ENCODE results near the gene CORO2B.
"Not testable (repeated sequence)": the region's sequence is repeated elsewhere in the genome, so short reads cannot be mapped to it uniquely, and the experiment has no call there.

The CORO2B gene

DNA sequence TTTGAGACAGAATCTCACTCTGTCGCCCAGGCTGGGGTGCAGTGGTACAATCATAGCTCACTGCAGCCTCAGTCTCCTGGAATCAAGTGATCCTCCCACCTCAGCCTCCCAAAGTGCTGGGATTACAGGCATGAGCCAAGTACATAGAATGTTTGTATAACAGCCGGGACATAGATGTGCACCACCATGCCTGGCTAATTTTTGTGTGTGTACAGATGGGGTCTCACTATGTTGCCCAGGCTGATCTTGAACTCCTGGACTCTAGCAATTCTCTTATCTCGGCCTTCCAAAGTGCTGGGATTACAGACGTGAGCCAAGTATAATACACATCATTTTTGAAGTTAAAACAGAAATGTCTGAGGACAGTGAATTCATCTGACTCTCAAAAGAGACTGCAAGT is 93.5 kb downstream of the CORO2B start:
- DNase-seq (ENCODE audit: low read depth, low spot score) = no peak
- Histone ChIP-seq H3K9ac (ENCODE audit: insufficient read length) (no peak overlapping the region), H3K36me3 (ENCODE audit: insufficient read depth, low read length) (no peaks in the 10 kb centered on the region), H3K4me3 (no peak overlapping the region), H3K27ac (no peak overlapping the region), H3K9me3 (ENCODE audit: low read depth, low read length) (no peaks in the 10 kb centered on the region)
- TF ChIP-seq FOXP2 (optimal IDR thresholded peaks at IDR 0.05; ENCODE audit: control extremely low read depth, extremely low read length, insufficient read depth) (no peak), POLR2AphosphoS5 (IDR thresholded peaks at IDR 0.05; ENCODE audit: borderline replicate concordance, low read depth, low read length) (no peak), EZH2 (IDR thresholded peaks at IDR 0.05) (no peak)

DNA sequence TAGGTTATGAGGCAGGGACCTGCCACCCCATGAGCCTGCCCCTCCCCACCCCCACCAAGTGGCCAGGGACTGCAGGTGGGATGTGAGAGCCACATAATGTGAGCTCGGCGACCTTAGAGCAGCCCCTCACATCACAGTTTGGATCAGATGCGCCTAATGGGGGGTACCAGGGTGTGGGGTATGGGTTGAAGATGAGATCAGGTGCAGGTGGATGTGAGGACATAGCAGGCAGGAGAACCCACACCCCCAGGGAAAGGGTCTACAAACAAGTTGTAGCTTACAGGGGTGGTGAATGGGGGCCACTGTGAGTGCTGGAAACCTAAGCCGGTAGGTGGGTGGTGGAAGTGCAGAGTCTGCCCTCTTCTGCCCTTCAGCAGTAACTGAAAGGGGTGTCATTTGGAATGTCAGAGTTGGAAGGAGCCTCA is 94.0 kb downstream of the CORO2B start:
- Histone ChIP-seq H3K9ac (ENCODE audit: insufficient read length) (no peak overlapping the region), H3K36me3 (ENCODE audit: insufficient read depth, low read length) (no peaks in the 10 kb centered on the region), H3K4me3 (no peak overlapping the region), H3K9me3 (ENCODE audit: low read depth, low read length) (no peaks in the 10 kb centered on the region), H3K27ac (no peak overlapping the region)
- DNase-seq (ENCODE audit: low read depth, low spot score) = no peak
- TF ChIP-seq EZH2 (IDR thresholded peaks at IDR 0.05) (no peak), POLR2AphosphoS5 (IDR thresholded peaks at IDR 0.05; ENCODE audit: borderline replicate concordance, low read depth, low read length) (no peak), FOXP2 (optimal IDR thresholded peaks at IDR 0.05; ENCODE audit: control extremely low read depth, extremely low read length, insufficient read depth) (no peak)

DNA sequence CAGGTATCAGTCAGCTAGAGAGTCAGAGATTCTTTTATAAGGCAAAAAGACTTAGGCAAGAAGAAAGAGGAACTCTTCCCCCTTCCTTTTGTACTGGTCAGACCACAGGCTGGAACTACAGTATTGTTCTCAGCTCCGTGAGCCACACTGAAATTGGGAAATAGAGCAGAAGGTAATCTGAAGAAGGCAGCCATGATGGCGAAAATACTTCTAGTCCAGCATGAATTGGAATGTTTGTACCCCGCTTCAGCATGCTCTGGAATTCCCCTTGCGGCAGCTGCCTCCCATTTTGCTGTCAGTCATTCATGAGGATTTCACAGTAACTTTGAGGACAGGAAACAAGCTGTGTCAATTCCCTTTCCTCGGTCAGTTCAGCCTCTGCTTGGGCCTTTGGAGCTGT is 96.2 kb downstream of the CORO2B start:
- no peak overlapping the region for H3K4me3 ChIP-seq
- DNase-seq (ENCODE audit: low read depth, low spot score) = no peak

DNA sequence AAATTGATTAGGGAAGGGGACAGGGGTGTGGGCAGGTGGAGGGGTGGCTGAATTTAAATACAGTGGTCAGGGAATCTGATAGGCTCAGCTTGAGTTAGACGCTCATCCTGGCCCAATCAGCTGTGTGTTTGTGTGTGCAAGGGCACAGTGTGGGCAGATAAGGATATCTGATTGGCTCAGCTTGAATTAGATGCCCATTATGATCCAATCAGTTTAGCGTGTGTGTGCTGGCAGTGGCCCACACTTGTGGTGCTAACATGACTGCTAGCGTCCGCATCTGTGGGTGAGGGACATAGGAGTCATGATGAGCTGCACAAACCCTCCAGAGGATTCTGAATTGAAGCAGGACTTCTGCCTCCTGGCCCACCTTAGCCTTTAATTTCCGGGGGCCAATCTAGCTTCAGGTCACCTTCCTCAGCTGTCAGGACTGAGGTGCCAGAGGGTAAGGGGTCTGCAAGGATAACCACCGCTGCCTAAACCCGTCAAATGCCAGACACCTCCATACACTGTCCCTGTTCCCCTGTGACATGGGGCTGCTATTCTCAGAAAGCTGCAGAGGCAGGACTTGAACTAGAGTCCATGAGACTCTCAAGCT is 97.3 kb downstream of the CORO2B start:
- TF ChIP-seq FOXP2 (optimal IDR thresholded peaks at IDR 0.05; ENCODE audit: control extremely low read depth, extremely low read length, insufficient read depth) = no peak
- TF ChIP-seq POLR2AphosphoS5 (IDR thresholded peaks at IDR 0.05; ENCODE audit: borderline replicate concordance, low read depth, low read length) = no peak
- TF ChIP-seq EZH2 (IDR thresholded peaks at IDR 0.05) = no peak
- no peaks in the 10 kb centered on the region for H3K9me3 ChIP-seq (ENCODE audit: low read depth, low read length)
- no peak overlapping the region for H3K27ac ChIP-seq
- DNase-seq (ENCODE audit: low read depth, low spot score) = no peak
- no peak overlapping the region for H3K9ac ChIP-seq (ENCODE audit: insufficient read length)
- no peaks in the 10 kb centered on the region for H3K36me3 ChIP-seq (ENCODE audit: insufficient read depth, low read length)
- H3K4me3 ChIP-seq = no peak overlapping the region

More for the DNA sequence above, 96.2 kb downstream of the CORO2B start:
- Histone ChIP-seq H3K9me3 (ENCODE audit: low read depth, low read length) (no peaks in the 10 kb centered on the region), H3K9ac (ENCODE audit: insufficient read length) (no peak overlapping the region), H3K36me3 (ENCODE audit: insufficient read depth, low read length) (no peaks in the 10 kb centered on the region), H3K27ac (no peak overlapping the region)
- TF ChIP-seq FOXP2 (optimal IDR thresholded peaks at IDR 0.05; ENCODE audit: control extremely low read depth, extremely low read length, insufficient read depth) (no peak), EZH2 (IDR thresholded peaks at IDR 0.05) (no peak), POLR2AphosphoS5 (IDR thresholded peaks at IDR 0.05; ENCODE audit: borderline replicate concordance, low read depth, low read length) (no peak)

DNA sequence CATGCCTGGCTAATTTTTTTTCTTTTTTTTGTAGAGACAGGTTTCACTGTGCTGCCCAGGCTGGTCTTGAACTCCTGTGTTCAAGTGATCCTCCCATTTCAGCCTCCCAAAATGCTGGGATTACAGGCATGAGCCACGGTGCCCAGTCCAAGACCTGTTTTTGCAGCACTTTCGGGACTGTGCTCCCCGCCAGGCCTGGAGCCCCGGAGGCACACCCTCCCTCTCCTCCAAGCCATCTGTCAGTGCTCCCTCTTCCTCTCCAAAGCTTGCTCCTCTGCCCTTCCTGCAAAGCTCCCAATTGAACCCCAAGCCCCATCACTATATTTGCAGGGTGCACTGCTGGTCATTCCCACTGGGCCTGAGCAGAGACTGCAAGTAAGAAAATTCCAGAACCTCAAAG is 98.1 kb downstream of the CORO2B start:
- Histone ChIP-seq H3K9ac (ENCODE audit: insufficient read length) (no peak overlapping the region), H3K36me3 (ENCODE audit: insufficient read depth, low read length) (no peaks in the 10 kb centered on the region), H3K4me3 (no peak overlapping the region), H3K9me3 (ENCODE audit: low read depth, low read length) (no peaks in the 10 kb centered on the region), H3K27ac (no peak overlapping the region)
- TF ChIP-seq POLR2AphosphoS5 (IDR thresholded peaks at IDR 0.05; ENCODE audit: borderline replicate concordance, low read depth, low read length) = no peak
- TF ChIP-seq EZH2 (IDR thresholded peaks at IDR 0.05) = no peak
- TF ChIP-seq FOXP2 (optimal IDR thresholded peaks at IDR 0.05; ENCODE audit: control extremely low read depth, extremely low read length, insufficient read depth) = no peak
- no peak for DNase-seq (ENCODE audit: low read depth, low spot score)

DNA sequence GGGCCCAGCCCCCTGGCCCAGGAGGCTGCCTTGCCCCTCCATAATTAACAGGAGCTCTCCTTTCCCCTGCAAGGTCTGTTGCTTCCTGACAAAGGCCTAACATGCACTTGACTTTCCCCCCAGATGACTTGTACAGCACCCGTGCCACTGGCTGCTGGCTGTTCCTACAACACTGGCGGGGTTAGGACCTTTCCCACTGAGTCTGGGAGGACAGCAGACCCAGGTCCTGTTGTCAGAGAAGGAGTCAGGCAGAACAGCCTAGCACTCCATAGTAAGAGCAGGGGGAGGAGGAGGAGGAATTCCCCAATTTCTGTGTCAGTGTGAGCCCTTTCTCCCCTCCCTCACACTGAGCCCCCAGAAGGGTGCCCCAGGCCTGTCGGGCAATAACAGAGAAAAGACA is 99.2 kb downstream of the CORO2B start:
- Histone ChIP-seq H3K9me3 (ENCODE audit: low read depth, low read length) (no peaks in the 10 kb centered on the region), H3K36me3 (ENCODE audit: insufficient read depth, low read length) (no peaks in the 10 kb centered on the region), H3K4me3 (no peak overlapping the region), H3K27ac (no peak overlapping the region), H3K9ac (ENCODE audit: insufficient read length) (no peak overlapping the region)
- no peak for DNase-seq (ENCODE audit: low read depth, low spot score)
- TF ChIP-seq FOXP2 (optimal IDR thresholded peaks at IDR 0.05; ENCODE audit: control extremely low read depth, extremely low read length, insufficient read depth) (no peak), POLR2AphosphoS5 (IDR thresholded peaks at IDR 0.05; ENCODE audit: borderline replicate concordance, low read depth, low read length) (no peak), EZH2 (IDR thresholded peaks at IDR 0.05) (no peak)

DNA sequence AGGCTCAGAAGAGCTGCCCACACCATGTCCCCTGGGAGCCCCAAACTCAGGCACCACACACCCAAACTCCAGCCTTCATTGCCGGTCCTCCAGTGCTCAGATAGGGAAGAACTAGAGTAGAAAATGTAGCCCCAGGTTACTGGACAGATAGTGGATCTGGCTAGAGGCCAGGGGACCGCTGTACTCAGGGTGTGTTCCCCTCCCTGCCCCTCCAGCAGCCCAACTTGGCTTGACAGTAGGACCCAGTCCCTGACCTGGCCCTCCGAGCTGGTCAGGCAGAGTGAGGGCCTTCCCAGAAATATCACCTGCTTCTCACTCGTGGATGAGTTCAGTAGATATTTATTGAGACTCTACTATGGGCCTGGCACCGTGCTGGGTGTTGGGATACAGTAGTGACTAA is 100.0 kb downstream of the CORO2B start:
- H3K9me3 ChIP-seq (ENCODE audit: low read depth, low read length) = no peaks in the 10 kb centered on the region
- no peak for DNase-seq (ENCODE audit: low read depth, low spot score)
- TF ChIP-seq FOXP2 (optimal IDR thresholded peaks at IDR 0.05; ENCODE audit: control extremely low read depth, extremely low read length, insufficient read depth) (no peak), EZH2 (IDR thresholded peaks at IDR 0.05) (no peak), POLR2AphosphoS5 (IDR thresholded peaks at IDR 0.05; ENCODE audit: borderline replicate concordance, low read depth, low read length) (no peak)
- no peaks in the 10 kb centered on the region for H3K36me3 ChIP-seq (ENCODE audit: insufficient read depth, low read length)
- no peak overlapping the region for H3K9ac ChIP-seq (ENCODE audit: insufficient read length)
- H3K4me3 ChIP-seq = no peak overlapping the region
- no peak overlapping the region for H3K27ac ChIP-seq

DNA sequence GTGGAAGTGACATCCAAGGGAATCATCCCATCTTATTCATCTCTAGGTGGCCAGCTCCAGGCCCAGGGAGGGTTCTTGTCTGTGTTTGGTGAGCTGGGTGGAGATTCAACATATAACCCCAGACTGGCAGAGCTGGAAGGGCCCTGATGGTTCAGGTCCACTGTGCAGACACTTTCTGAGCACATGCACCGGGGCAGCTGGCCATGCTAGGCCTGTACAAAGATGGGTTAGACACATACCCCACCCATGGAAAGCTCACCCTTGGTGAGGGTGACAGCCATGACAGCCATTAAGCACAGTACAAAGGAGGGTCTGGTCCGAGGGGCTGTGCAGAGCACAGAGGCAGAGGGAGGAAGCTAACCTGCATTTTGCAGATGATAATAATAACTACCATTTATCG is 100.4 kb downstream of the CORO2B start:
- Histone ChIP-seq H3K27ac (no peak overlapping the region), H3K9me3 (ENCODE audit: low read depth, low read length) (no peaks in the 10 kb centered on the region), H3K9ac (ENCODE audit: insufficient read length) (no peak overlapping the region), H3K4me3 (no peak overlapping the region), H3K36me3 (ENCODE audit: insufficient read depth, low read length) (no peaks in the 10 kb centered on the region)
- TF ChIP-seq EZH2 (IDR thresholded peaks at IDR 0.05) (no peak), FOXP2 (optimal IDR thresholded peaks at IDR 0.05; ENCODE audit: control extremely low read depth, extremely low read length, insufficient read depth) (no peak), POLR2AphosphoS5 (IDR thresholded peaks at IDR 0.05; ENCODE audit: borderline replicate concordance, low read depth, low read length) (no peak)
- DNase-seq (ENCODE audit: low read depth, low spot score) = no peak

DNA sequence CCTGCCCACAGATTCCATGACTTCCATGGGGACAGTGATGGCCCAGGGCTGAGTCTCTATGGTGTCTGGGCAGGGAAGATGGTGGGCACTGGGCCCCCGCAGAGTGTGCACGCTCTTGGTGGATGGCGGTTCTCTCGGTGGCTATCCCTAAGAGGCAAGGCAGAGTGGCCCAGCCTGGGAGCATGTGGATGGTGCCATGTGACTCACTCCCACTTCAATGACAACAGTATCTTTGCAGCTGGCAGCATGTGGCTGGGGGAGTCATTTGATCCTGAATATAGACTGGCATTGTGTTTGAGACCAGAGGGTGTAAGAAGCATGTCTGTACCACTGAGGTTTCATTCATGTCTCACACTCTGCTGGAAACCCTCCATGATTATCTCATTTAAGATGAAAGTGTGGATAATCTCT is 101.2 kb downstream of the CORO2B start:
- Histone ChIP-seq H3K9me3 (ENCODE audit: low read depth, low read length) (no peaks in the 10 kb centered on the region), H3K9ac (ENCODE audit: insufficient read length) (no peak overlapping the region), H3K36me3 (ENCODE audit: insufficient read depth, low read length) (no peaks in the 10 kb centered on the region), H3K4me3 (no peak overlapping the region), H3K27ac (no peak overlapping the region)
- TF ChIP-seq POLR2AphosphoS5 (IDR thresholded peaks at IDR 0.05; ENCODE audit: borderline replicate concordance, low read depth, low read length) = no peak
- DNase-seq (ENCODE audit: low read depth, low spot score) = no peak

DNA sequence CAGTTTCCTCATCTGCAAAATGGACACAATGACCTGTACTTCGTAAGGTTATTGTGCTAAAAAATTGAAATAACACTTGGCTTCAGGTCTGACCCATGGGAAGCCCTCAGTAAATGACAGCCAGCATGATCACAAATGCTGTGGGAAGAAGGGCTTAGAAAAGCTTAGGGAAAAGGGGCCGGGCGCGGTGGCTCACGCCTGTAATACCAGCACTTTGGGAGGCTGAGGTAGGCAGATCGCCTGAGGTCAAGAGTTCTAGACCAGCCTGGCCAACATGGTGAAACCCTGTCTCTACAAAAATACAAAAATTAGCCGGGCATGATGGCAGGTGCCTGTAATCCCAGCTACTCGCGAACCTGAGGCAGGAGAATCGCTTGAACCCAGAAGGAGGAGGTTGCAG is 102.0 kb downstream of the CORO2B start:
- not testable (repeated sequence) for H3K4me3 ChIP-seq; DNase-seq (ENCODE audit: low read depth, low spot score); H3K9ac ChIP-seq (ENCODE audit: insufficient read length); H3K9me3 ChIP-seq (ENCODE audit: low read depth, low read length); H3K27ac ChIP-seq; H3K36me3 ChIP-seq (ENCODE audit: insufficient read depth, low read length)

Data from SK-N-MC (cell line).